Hematopoietic multipotent progenitor cell treated with erythropoietin and hydrocortisone succinate and interleukin-3 and kit ligand, for 8 days (in vitro differentiated cells): Measurements from ENCODE around the gene CCDC88C.

Experiments
- DNase-seq: peaks from one replicate; pipeline ENCODE4 v3.0.0-alpha.2; 2015

Gene CCDC88C

GRCh38 chr14:91397965-91398591 lies 19.5 kb downstream of the CCDC88C start:
- peak; percentile 37 for DNase-seq

GRCh38 chr14:91396959-91397815 lies 20.4 kb downstream of the CCDC88C start:
- DNase-seq = peak; percentile 55

- DNase-seq = no peak
These were observed 21.5 kb downstream of the CCDC88C start for GRCh38 chr14:91396013-91396660.

DNA sequence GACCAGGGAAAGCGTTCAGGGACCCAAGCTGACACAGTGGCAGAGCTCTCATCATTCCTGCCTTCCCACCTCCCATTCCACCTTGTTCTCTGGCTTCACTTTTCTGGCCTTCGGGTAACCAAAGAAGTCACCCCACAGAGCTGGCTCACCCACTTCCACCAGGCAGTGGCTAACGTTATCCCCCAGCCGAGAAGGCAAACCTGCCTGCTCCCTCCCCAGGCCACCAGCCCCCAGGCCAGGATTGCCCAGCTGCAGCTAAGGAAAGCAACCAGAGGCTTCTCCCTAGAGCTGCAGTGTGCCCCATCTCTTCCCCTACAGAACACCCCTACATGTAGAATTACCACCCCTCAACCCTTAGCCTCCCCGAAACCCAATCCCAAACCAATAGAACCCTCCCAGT lies 22.2 kb downstream of the CCDC88C start:
- no peak for DNase-seq

GRCh38 chr14:91394105-91395081 lies 23.2 kb downstream of the CCDC88C start:
- no peak for DNase-seq

DNA sequence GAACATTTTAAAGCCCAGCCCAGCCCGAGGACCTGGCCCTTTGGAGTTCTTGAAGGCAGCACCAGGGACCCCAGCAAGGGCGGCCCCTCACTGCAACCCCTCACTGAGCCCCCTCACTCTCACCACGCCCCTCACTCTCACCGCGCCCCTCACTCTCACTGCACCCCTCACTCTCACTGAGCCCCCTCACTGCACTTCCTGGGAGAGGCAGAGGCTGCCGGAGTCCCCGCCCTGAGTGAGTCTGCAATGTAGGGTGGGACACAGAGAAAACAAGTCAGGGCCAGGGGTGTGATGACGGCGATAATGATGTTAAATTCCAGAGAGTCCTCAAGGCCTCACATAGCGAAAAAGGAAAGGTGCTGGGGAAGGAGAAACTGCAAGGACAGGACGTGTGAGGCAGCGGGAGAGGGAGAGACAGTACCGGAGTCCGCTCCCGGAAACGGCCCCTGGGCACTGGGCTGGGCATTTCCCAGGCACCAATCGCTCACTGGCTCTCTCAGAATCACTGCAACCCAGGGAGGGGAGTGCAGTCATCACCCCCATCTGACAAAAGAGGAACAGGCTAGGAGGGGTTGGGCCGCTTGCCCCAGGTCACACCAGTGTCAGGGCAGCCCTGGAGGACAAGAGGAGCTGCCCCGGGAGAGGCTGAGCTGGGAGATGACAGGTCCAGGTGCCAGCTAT lies 24.9 kb downstream of the CCDC88C start:
- no peak for DNase-seq

DNA sequence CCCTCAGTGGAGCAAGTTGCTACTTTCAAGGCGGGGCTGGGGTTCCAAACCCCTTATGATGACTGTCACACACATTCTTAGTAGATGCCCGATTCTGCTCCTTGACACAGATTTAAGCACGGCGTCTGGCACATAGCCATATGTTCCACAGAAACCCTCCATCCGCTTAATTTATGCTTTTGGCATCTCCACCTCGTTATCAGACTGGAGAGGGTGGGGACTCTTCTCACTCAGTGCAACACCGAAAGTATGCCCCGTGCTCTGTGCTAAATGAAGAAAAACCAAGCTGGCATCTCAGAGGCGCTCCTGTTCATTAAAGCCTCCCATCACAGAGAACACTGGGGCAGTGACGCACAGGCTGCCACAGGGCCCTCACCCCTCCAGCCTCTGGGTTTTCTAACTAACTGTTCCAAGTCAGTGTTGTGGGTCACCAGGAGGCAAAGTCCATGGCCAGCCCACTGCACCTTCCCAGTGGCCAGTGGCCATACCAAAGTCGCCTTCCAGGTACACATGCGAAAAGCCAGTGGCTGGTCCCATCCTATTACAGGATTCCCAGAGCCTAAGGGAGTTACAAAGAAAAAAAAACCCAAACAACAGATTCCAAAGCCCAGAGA lies 27.3 kb downstream of the CCDC88C start:
- DNase-seq = peak; percentile 28

- DNase-seq = no peak
These were observed 28.5 kb downstream of the CCDC88C start for GRCh38 chr14:91389150-91389549.

GRCh38 chr14:91388551-91388975 lies 29.1 kb downstream of the CCDC88C start:
- DNase-seq = no peak

GRCh38 chr14:91387951-91388381 lies 29.7 kb downstream of the CCDC88C start:
- no peak for DNase-seq

- DNase-seq = no peak
These were observed 30.3 kb downstream of the CCDC88C start for GRCh38 chr14:91387169-91387835.

GRCh38 chr14:91385697-91386096 lies 31.9 kb downstream of the CCDC88C start:
- no peak for DNase-seq

DNA sequence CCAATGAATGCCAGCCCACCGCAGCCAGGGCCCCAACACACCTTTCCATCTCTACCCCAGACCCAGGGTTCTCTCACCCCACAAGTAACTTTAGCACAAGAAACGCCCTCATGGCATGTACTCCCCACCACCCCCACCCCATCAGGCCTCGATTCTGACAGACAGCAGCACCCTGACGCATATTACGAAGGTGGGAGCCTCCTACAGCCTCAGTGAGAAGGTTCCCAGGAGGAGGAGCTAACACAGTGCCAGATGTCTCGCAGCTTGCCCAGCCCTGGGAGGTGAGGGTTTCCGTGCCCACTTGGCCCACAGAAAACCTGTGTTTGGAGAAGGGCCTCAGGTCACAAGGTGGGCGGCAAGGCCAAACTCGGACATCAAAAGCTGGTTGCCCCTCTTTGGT lies 32.4 kb downstream of the CCDC88C start:
- DNase-seq = no peak

GRCh38 chr14:91383439-91383838 lies 34.2 kb downstream of the CCDC88C start:
- DNase-seq = no peak

DNA sequence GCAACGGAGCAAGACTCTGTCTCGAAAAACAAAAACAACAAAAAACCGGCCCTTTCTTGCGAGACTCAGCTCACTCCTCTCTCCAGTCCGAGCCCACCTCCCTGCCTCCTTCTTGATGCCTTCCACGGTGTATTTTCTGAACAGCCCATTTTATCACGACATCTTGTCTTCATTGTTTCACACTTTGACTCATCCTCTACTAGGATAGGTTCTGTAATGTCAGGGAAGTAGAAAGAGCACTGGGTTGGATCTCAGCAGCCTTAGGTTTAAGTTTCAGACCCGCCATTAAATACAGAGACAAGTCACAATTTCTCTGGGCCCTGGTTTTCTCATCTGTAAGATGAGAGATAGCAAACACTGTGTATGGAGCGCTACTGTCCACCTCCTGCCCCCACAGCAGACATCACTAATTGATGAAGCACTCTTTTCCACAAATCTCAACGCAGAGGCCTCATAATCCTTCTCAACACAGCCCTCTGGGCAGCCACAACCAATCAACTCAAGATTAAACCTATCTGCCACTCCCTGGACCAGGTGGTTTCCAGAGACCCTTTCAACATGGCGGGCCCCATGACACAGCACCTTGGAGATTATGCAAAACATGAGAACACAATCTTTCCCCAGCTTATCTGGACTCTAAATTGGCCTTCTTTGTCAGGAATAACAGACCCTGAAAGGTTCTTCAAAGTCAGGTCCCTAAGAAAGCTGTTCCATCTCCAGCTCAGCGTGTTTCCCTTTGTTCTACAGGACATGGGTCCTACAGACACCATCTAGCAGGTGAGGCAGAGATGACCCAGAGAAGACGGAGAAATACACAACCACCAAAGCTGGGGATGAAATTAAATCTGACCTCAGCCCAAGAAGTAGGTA lies 35.6 kb downstream of the CCDC88C start:
- DNase-seq = no peak

GRCh38 chr14:91380610-91381371 lies 36.8 kb downstream of the CCDC88C start:
- no peak for DNase-seq

GRCh38 chr14:91380123-91380522 lies 37.5 kb downstream of the CCDC88C start:
- no peak for DNase-seq

DNA sequence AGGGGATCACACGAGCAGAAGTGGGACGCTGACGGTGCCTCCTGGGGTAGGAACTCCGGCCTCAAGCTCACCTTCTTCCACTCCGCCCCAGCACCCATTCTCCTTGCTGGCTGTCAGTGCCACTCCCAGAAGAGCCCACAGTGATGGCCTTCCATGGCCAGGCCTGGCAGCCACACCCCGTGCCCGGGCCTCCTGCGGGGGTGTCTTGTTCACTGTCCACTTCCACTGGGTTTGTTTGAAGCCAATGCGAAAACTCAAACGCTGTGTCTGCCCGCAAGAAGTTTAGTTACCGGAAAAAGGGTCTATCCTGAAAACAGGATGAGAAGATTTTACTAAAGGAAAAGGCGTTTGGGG lies 38.1 kb downstream of the CCDC88C start:
- no peak for DNase-seq

- no peak for DNase-seq
These were observed 38.6 kb downstream of the CCDC88C start for GRCh38 chr14:91378930-91379578.
